ENCODE results near the gene POC1A. TPM values are rescaled to one million over a fixed set of nuclear protein-coding genes. Genes with fewer than 3 reads are reported as not detected.

The POC1A gene
- total and polyA plus RNA-seq, 2 experiments from 2014 or later, result 19.1 to 26.7 TPM

DNA sequence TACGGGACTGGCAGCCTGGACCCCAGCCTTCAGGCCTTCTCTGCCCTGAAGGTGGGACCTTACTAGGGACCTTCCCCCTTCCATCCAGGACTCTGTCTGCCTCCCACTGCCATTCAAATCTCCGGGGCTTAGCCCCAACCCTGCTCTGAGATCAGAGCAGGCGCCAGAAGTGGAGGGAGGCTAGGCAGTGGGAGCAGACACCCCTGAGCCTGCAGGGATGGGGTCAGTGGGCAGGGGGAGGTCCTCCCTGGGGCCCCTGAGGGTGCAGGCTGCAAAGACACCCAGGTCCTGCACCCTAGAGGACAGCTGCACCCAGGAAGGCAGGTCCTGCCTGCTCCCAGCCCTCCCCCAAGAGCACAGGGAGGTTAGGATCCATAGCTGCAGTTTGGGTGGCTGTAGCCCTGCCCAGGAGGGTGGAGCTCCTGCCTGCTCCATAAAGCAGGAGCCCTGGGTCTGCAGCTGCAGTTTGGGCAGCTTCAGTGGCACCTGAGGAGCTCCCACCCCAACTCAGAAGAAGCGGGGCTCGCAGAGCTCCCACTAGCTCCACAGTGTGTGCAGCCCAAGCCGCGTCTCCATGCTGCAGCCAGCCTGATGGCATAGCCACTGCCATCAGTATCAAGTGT lies 8.1 kb upstream of the POC1A start:
- peaks cover 8% of the 10 kb centered on the region; the same call in 2 of the 3 replicates for H3K36me3 Mint-ChIP-seq (ENCODE audit: low read depth)
- ATAC-seq, result peak; percentile 43
- H3K27ac ChIP-seq (ENCODE audit: low read depth), result no peak overlapping the region
- H3K4me2 ChIP-seq, result no peak overlapping the region
- peaks cover 15% of the 10 kb centered on the region for H3K4me1 Mint-ChIP-seq
- H3K79me2 ChIP-seq (replicated peaks; ENCODE audit: insufficient read depth), result no peaks in the 10 kb centered on the region
- no peaks in the 10 kb centered on the region for H3K27me3 ChIP-seq (ENCODE audit: insufficient read depth)
- no peak for DNase-seq (ENCODE audit: low spot score)
- no peak overlapping the region for H3K4me3 ChIP-seq
- no peaks in the 10 kb centered on the region; the same call in 1 of the 2 replicates for H3K36me3 ChIP-seq (ENCODE audit: insufficient read depth)
- H3K9me3 Mint-ChIP-seq, result peaks cover 33% of the 10 kb centered on the region
- H3K27ac Mint-ChIP-seq, result no peak overlapping the region
- TF ChIP-seq JUNB (IDR thresholded peaks at IDR 0.05; ENCODE audit: unreplicated experiment) (no peak), POLR2AphosphoS5 (IDR thresholded peaks at IDR 0.05; ENCODE audit: low read depth) (no peak), ZNF331 (CRISPR knock-in tag; IDR thresholded peaks at IDR 0.05; ENCODE audit: low read depth) (no peak), STAT1 (IDR thresholded peaks at IDR 0.05; ENCODE audit: unreplicated experiment) (no peak), NANOG (IDR thresholded peaks at IDR 0.05; ENCODE audit: borderline replicate concordance) (no peak), EZH2 (IDR thresholded peaks at IDR 0.05; ENCODE audit: low read depth, unreplicated experiment) (no peak)
- TF ChIP-seq, protein P1, sequence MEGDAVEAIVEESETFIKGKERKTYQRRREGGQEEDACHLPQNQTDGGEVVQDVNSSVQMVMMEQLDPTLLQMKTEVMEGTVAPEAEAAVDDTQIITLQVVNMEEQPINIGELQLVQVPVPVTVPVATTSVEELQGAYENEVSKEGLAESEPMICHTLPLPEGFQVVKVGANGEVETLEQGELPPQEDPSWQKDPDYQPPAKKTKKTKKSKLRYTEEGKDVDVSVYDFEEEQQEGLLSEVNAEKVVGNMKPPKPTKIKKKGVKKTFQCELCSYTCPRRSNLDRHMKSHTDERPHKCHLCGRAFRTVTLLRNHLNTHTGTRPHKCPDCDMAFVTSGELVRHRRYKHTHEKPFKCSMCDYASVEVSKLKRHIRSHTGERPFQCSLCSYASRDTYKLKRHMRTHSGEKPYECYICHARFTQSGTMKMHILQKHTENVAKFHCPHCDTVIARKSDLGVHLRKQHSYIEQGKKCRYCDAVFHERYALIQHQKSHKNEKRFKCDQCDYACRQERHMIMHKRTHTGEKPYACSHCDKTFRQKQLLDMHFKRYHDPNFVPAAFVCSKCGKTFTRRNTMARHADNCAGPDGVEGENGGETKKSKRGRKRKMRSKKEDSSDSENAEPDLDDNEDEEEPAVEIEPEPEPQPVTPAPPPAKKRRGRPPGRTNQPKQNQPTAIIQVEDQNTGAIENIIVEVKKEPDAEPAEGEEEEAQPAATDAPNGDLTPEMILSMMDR (conservative IDR thresholded peaks at IDR 0.05; ENCODE audit: low read depth in 2 of 2), result no peak
- TF ChIP-seq, protein P2, sequence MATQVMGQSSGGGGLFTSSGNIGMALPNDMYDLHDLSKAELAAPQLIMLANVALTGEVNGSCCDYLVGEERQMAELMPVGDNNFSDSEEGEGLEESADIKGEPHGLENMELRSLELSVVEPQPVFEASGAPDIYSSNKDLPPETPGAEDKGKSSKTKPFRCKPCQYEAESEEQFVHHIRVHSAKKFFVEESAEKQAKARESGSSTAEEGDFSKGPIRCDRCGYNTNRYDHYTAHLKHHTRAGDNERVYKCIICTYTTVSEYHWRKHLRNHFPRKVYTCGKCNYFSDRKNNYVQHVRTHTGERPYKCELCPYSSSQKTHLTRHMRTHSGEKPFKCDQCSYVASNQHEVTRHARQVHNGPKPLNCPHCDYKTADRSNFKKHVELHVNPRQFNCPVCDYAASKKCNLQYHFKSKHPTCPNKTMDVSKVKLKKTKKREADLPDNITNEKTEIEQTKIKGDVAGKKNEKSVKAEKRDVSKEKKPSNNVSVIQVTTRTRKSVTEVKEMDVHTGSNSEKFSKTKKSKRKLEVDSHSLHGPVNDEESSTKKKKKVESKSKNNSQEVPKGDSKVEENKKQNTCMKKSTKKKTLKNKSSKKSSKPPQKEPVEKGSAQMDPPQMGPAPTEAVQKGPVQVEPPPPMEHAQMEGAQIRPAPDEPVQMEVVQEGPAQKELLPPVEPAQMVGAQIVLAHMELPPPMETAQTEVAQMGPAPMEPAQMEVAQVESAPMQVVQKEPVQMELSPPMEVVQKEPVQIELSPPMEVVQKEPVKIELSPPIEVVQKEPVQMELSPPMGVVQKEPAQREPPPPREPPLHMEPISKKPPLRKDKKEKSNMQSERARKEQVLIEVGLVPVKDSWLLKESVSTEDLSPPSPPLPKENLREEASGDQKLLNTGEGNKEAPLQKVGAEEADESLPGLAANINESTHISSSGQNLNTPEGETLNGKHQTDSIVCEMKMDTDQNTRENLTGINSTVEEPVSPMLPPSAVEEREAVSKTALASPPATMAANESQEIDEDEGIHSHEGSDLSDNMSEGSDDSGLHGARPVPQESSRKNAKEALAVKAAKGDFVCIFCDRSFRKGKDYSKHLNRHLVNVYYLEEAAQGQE (IDR thresholded peaks at IDR 0.05; ENCODE audit: unreplicated experiment), result no peak
- H3F3A ChIP-seq (replicated peaks; ENCODE audit: low read depth), result no peaks in the 10 kb centered on the region
- H2AFZ ChIP-seq, result no peak overlapping the region
- no peak overlapping the region for H3K4me3 Mint-ChIP-seq
- peaks cover 18% of the 10 kb centered on the region for H3K4me1 ChIP-seq (ENCODE audit: insufficient read depth)
- H4K20me1 ChIP-seq (replicated peaks; ENCODE audit: insufficient read depth), result no peaks in the 10 kb centered on the region
- peaks cover 3% of the 10 kb centered on the region for H3K27me3 Mint-ChIP-seq (ENCODE audit: insufficient read depth, low read depth, poor library complexity)
- H3K9me2 ChIP-seq (ENCODE audit: insufficient read depth), result no peaks in the 10 kb centered on the region; the same call in 1 of the 2 replicates

DNA sequence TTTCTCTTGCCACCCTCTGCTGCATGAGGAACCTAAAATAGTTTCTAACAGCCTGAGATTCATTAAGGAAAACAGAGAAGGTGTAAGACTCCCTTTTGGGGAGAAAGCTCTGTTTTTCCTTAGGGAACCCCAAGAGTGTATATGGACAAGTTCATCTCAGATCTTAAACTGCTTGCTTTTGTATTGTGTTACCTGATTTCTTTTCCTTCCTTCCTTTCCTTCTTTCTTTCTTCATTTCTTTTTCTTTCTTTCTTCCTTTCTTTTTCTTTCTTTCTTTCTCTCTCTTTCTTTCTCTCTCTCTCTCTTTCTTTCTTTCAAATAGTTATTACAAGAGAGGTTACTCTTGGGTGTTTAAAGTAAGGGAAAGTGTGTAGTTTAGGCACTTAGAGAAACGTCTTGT lies 5.3 kb upstream of the POC1A start:
- ATAC-seq (no peak), DNase-seq (ENCODE audit: low spot score) (no peak)
- Histone ChIP-seq H3K36me3 (ENCODE audit: insufficient read depth) (no peaks in the 10 kb centered on the region; the same call in 1 of the 2 replicates), H3K9me2 (ENCODE audit: insufficient read depth) (no peaks in the 10 kb centered on the region; the same call in 1 of the 2 replicates), H3K27me3 (ENCODE audit: insufficient read depth) (no peaks in the 10 kb centered on the region), H3F3A (replicated peaks; ENCODE audit: low read depth) (peaks cover 13% of the 10 kb centered on the region; the same call in 1 of the 2 replicates), H3K4me3 (no peak overlapping the region), H4K20me1 (replicated peaks; ENCODE audit: insufficient read depth) (no peaks in the 10 kb centered on the region), H3K79me2 (replicated peaks; ENCODE audit: insufficient read depth) (no peaks in the 10 kb centered on the region), H3K4me2 (no peak overlapping the region), H3K27ac (ENCODE audit: low read depth) (no peak overlapping the region), H3K4me1 (ENCODE audit: insufficient read depth) (peaks cover 10% of the 10 kb centered on the region; the same call in 1 of the 2 replicates), H2AFZ (no peak overlapping the region)
- H3K9me3 Mint-ChIP-seq, result peaks cover 16% of the 10 kb centered on the region
- peaks cover 14% of the 10 kb centered on the region for H3K4me1 Mint-ChIP-seq
- TF ChIP-seq, protein P3, sequence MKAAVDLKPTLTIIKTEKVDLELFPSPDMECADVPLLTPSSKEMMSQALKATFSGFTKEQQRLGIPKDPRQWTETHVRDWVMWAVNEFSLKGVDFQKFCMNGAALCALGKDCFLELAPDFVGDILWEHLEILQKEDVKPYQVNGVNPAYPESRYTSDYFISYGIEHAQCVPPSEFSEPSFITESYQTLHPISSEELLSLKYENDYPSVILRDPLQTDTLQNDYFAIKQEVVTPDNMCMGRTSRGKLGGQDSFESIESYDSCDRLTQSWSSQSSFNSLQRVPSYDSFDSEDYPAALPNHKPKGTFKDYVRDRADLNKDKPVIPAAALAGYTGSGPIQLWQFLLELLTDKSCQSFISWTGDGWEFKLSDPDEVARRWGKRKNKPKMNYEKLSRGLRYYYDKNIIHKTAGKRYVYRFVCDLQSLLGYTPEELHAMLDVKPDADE (IDR thresholded peaks at IDR 0.05), result no peak
- H3K36me3 Mint-ChIP-seq (ENCODE audit: low read depth), result peaks cover 5% of the 10 kb centered on the region; the same call in 2 of the 3 replicates
- no peak overlapping the region for H3K4me3 Mint-ChIP-seq
- H3K27ac Mint-ChIP-seq, result no peak overlapping the region
- peaks cover 5% of the 10 kb centered on the region for H3K27me3 Mint-ChIP-seq (ENCODE audit: insufficient read depth, low read depth, poor library complexity)

Data from GM23338 (cell line).